HEK293 (cell line): ENCODE measurements around the gene RPTN.

ENCODE experiments used
- GLIS1 ChIP-seq: fragments of 450-650 bp; formaldehyde crosslinking; IDR thresholded peaks from 2 replicates; pipeline ENCODE4 v1.5.1; 2016; ENCODE audit warnings: missing biosample characterization, missing genetic modification characterization
- MYNN ChIP-seq: fragments of 450-650 bp; formaldehyde crosslinking; IDR thresholded peaks from 2 replicates; pipeline ENCODE4 v1.5.1; 2016; ENCODE audit warnings: missing biosample characterization, missing genetic modification characterization, borderline replicate concordance
- TCF7L2 ChIP-seq: IDR thresholded peaks from 2 replicates; pipeline ENCODE4 v1.6.1; 2011; ENCODE audit warnings: low read depth, mild to moderate bottlenecking, inconsistent platforms, low read length, moderate library complexity, borderline replicate concordance
- ZNF211 ChIP-seq: fragments of 450-650 bp; formaldehyde crosslinking; IDR thresholded peaks from 2 replicates; pipeline ENCODE4 v1.5.1; 2016; ENCODE audit warnings: low read depth, missing biosample characterization, missing genetic modification characterization
- TF ChIP-seq, protein P1 (sequence below): fragments of 450-650 bp; formaldehyde crosslinking; IDR thresholded peaks from 2 replicates; pipeline ENCODE4 v1.5.1; 2016; ENCODE audit warnings: missing biosample characterization, missing genetic modification characterization

DNA sequence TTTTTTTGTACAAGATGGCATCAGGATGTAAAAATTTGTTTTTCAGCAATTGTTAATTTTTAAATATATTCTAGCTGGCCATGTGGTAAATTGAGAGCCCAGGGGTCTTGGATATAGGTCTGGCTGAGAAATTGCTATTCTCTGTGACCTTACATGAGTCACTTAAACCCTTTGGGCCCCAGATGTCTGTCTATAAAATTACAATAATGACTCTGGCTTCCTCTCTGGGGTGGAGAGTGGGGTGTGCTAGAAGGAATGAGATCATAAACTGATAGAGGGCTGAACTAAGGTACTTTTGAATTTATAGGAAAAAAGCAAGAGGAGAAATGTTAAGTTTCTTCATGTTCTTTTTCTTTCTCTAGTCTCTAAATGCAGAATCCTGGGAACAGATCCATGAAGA lies 31.4 kb downstream of the RPTN start:
- TF ChIP-seq ZNF211 (no peak), GLIS1 (no peak), MYNN (tag by site-specific recombination) (no peak), TCF7L2 (no peak)
- TF ChIP-seq, protein P1, sequence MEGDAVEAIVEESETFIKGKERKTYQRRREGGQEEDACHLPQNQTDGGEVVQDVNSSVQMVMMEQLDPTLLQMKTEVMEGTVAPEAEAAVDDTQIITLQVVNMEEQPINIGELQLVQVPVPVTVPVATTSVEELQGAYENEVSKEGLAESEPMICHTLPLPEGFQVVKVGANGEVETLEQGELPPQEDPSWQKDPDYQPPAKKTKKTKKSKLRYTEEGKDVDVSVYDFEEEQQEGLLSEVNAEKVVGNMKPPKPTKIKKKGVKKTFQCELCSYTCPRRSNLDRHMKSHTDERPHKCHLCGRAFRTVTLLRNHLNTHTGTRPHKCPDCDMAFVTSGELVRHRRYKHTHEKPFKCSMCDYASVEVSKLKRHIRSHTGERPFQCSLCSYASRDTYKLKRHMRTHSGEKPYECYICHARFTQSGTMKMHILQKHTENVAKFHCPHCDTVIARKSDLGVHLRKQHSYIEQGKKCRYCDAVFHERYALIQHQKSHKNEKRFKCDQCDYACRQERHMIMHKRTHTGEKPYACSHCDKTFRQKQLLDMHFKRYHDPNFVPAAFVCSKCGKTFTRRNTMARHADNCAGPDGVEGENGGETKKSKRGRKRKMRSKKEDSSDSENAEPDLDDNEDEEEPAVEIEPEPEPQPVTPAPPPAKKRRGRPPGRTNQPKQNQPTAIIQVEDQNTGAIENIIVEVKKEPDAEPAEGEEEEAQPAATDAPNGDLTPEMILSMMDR (tag by site-specific recombination), result no peak
